SK-N-SH (cell line): Measurements from ENCODE around the gene SERPINA1.

ENCODE experiments used
- CHD2 ChIP-seq: fragments of 150-350 bp; IDR thresholded peaks from 2 replicates; pipeline ENCODE4 v1.6.1; 2018; ENCODE audit warnings: low read length; ENCODE audit not compliant: partially characterized antibody
- CTCF ChIP-seq: fragments of 200-600 bp; sonication (generic); IDR thresholded peaks from 2 replicates; pipeline ENCODE4 v1.6.1; 2017; ENCODE audit warnings: antibody characterized with exemption, mild to moderate bottlenecking, moderate library complexity
- EP300 ChIP-seq, 2 experiments: IDR thresholded peaks; 2 replicates each; pipeline versions ENCODE4 v1.4.0 to v1.6.1; 2012; ENCODE audit warnings: borderline replicate concordance in 1 of 2, low read depth in 1 of 2, low read length in 1 of 2
- EZH2phosphoT487 ChIP-seq: fragments of 200-600 bp; sonication (generic); IDR thresholded peaks from 2 replicates; pipeline ENCODE4 v1.6.1; 2017; ENCODE audit warnings: low read depth, mixed run types, mild to moderate bottlenecking, antibody characterized with exemption, moderate library complexity, borderline replicate concordance
- JUND ChIP-seq: IDR thresholded peaks from 2 replicates; pipeline ENCODE4 v1.4.0; 2012
- NRF1 ChIP-seq: IDR thresholded peaks from 2 replicates; pipeline ENCODE4 v1.6.1; 2012; ENCODE audit warnings: low read depth, mild to moderate bottlenecking, low read length
- POLR2AphosphoS5 ChIP-seq: IDR thresholded peaks from 2 replicates; pipeline ENCODE4 v1.6.1; 2012; ENCODE audit warnings: low read depth, low read length
- RCOR1 ChIP-seq: fragments of 150-350 bp; IDR thresholded peaks from 2 replicates; pipeline ENCODE4 v1.6.1; 2017; ENCODE audit warnings: antibody characterized with exemption, low read length
- SIN3A ChIP-seq: IDR thresholded peaks from 2 replicates; pipeline ENCODE4 v1.6.1; 2012; ENCODE audit warnings: low read depth, mild to moderate bottlenecking, low read length, moderate library complexity, borderline replicate concordance
- YY1 ChIP-seq: IDR thresholded peaks from 2 replicates; pipeline ENCODE4 v1.4.0; 2012; ENCODE audit warnings: low read depth, mild to moderate bottlenecking
- TF ChIP-seq, protein P1 (sequence below): IDR thresholded peaks from 2 replicates; pipeline ENCODE4 v1.4.0; 2012; ENCODE audit warnings: low read depth

DNA sequence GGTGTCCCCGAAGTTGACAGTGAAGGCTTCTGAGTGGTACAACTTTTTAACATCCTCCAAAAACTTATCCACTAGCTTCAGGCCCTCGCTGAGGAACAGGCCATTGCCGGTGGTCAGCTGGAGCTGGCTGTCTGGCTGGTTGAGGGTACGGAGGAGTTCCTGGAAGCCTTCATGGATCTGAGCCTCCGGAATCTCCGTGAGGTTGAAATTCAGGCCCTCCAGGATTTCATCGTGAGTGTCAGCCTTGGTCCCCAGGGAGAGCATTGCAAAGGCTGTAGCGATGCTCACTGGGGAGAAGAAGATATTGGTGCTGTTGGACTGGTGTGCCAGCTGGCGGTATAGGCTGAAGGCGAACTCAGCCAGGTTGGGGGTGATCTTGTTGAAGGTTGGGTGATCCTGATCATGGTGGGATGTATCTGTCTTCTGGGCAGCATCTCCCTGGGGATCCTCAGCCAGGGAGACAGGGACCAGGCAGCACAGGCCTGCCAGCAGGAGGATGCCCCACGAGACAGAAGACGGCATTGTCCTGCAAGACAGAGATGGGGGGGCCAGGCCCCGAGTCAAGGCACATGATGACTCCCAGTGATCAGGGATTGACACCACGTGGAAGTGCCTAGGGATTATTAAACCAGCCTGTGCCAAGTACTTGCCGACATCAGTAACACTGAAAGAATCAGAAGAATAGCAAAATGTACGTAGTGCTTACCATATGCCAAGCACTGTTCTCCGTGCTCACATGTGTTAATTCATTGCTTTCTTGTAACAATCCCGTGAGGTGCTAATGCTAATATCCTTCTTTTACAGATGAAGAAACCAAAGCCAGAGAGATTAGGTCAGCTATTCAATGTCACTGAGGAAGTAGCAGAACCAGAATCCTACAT lies 5.4 kb downstream of the SERPINA1 start:
- TF ChIP-seq YY1 (no peak), EP300 (IDR thresholded peaks at IDR 0.05; ENCODE audit: borderline replicate concordance in 1 of 2, low read depth in 1 of 2, low read length in 1 of 2) (no peak), CTCF (no peak), POLR2AphosphoS5 (no peak), SIN3A (no peak), NRF1 (no peak), CHD2 (no peak), EZH2phosphoT487 (no peak), RCOR1 (no peak), JUND (no peak)
- TF ChIP-seq, protein P1, sequence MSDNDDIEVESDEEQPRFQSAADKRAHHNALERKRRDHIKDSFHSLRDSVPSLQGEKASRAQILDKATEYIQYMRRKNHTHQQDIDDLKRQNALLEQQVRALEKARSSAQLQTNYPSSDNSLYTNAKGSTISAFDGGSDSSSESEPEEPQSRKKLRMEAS, result no peak
